Activated CD4-positive, CD25-positive, alpha-beta regulatory T cell treated with anti-CD3 and anti-CD28 coated beads, Interleukin-2, amount 50 U/mL, for 24 hours (primary cell): ENCODE data around the gene FAM219A.

ENCODE experiments used
- ATAC-seq, 2 donors: fragments of 150-1000 bp; cut with Tn5 transposase; one replicate each; pipeline ENCODE4 v1.10.0; 2021; ENCODE audit warnings: mild to moderate bottlenecking in 1 of 2, moderate library complexity in 1 of 2

The FAM219A gene

GRCh38 chr9:34458013-34458958 is at the start of gene FAM219A, which contains the start of gene DNAI1:
Gene FAM219A (minus strand): TSS chr9:34458570. CDS start chr9:34458263, 307 bp downstream.
Gene DNAI1 (plus strand): TSS chr9:34458805. CDS start chr9:34459006, 201 bp downstream.
- peak; percentile 96 to 97 for ATAC-seq

- ATAC-seq: no peak
Measured at GRCh38 chr9:34507966-34508365, 49.6 kb upstream of the FAM219A start.

GRCh38 chr9:34507556-34507955 is 49.2 kb upstream of the FAM219A start:
- ATAC-seq: no peak

- ATAC-seq: no peak
Measured at GRCh38 chr9:34506623-34507022, 48.3 kb upstream of the FAM219A start.

GRCh38 chr9:34505370-34506120 is 47.2 kb upstream of the FAM219A start:
- ATAC-seq: no peak

GRCh38 chr9:34503406-34503805 is 45.0 kb upstream of the FAM219A start:
- ATAC-seq: no peak

GRCh38 chr9:34502891-34503290 is 44.5 kb upstream of the FAM219A start:
- ATAC-seq: no peak

- no peak for ATAC-seq
Measured at GRCh38 chr9:34502471-34502870, 44.1 kb upstream of the FAM219A start.

GRCh38 chr9:34501889-34502425 is 43.6 kb upstream of the FAM219A start:
- no peak for ATAC-seq

- ATAC-seq: no peak
Measured at GRCh38 chr9:34501372-34501771, 43.0 kb upstream of the FAM219A start.

- ATAC-seq: peak; percentile 91 to 95
Measured at GRCh38 chr9:34500623-34501267, 42.4 kb upstream of the FAM219A start.

GRCh38 chr9:34499076-34499475 is 40.7 kb upstream of the FAM219A start:
- ATAC-seq: no peak

GRCh38 chr9:34498553-34498952 is 40.2 kb upstream of the FAM219A start:
- no peak for ATAC-seq

GRCh38 chr9:34496149-34496712 is 37.9 kb upstream of the FAM219A start:
- no peak for ATAC-seq

GRCh38 chr9:34493972-34494535 is 35.7 kb upstream of the FAM219A start:
- no peak for ATAC-seq

GRCh38 chr9:34492051-34492450 is 33.7 kb upstream of the FAM219A start:
- ATAC-seq: no peak

GRCh38 chr9:34491596-34491995 is 33.2 kb upstream of the FAM219A start:
- no peak for ATAC-seq

- ATAC-seq: peak in 1 of 2 donors; percentile 36
Measured at GRCh38 chr9:34490760-34491159, 32.4 kb upstream of the FAM219A start.

- no peak for ATAC-seq
Measured at GRCh38 chr9:34490360-34490759, 32.0 kb upstream of the FAM219A start.

GRCh38 chr9:34486572-34486971 is 28.2 kb upstream of the FAM219A start:
- ATAC-seq: no peak

GRCh38 chr9:34485822-34486221 is 27.5 kb upstream of the FAM219A start:
- ATAC-seq: no peak

- no peak for ATAC-seq
Measured at GRCh38 chr9:34484678-34485077, 26.3 kb upstream of the FAM219A start.
